SK-N-SH (cell line): Measurements from ENCODE around the gene CDK6. TPM values are rescaled to one million over a fixed set of nuclear protein-coding genes. Genes with fewer than 3 reads are reported as not detected.

Source experiments
- CTCF ChIA-PET: fragments of 300-600, 350-600 bp; formaldehyde crosslinking; extraction: SDS; loops from one replicate; lab custom pipeline; 2021; lab: Yijun Ruan, JAX
- POLR2A ChIA-PET: fragments of 350-600 bp; sonication (Branson Sonifier 250); formaldehyde crosslinking; extraction: SDS; loops from one replicate; lab custom pipeline; 2020; ENCODE audit warnings: antibody characterized with exemption, inconsistent platforms; lab: Yijun Ruan, JAX
- DNase-seq: peaks from one replicate; pipeline ENCODE4 v3.0.0; 2012
- H2AFZ ChIP-seq: fragments of 200-600 bp; sonication (generic); 2 replicates; pipeline ENCODE4 v1.8.1; 2016; ENCODE audit warnings: antibody characterized with exemption, mild to moderate bottlenecking, low read depth
- H3F3A ChIP-seq: fragments of 200-600 bp; sonication (generic); replicated peaks from 2 replicates; pipeline ENCODE3; 2016; ENCODE audit warnings: antibody characterized with exemption, mild to moderate bottlenecking; ENCODE audit not compliant: insufficient read depth
- H3K27ac ChIP-seq, 2 experiments: fragments of 200-500 bp in 1 of 2; fragments of 200-600 bp in 1 of 2; sonication (Bioruptor generic) in 1 of 2; sonication (generic), shearing (Covaris generic) in 1 of 2; 2 replicates each; pipeline versions ENCODE4 v1.5.1 to v1.6.1; 2014 to 2016; ENCODE audit warnings: low read depth in 2 of 2, inconsistent platforms in 1 of 2, low read length in 1 of 2, mild to moderate bottlenecking in 1 of 2, mixed read lengths in 1 of 2
- H3K27me3 ChIP-seq: fragments of 200-600 bp; sonication (generic), shearing (Covaris generic); 2 replicates; pipeline ENCODE4 v1.6.1; 2016; ENCODE audit warnings: mixed run types; ENCODE audit not compliant: insufficient read depth
- H3K36me3 ChIP-seq, 2 experiments: fragments of 200-500 bp in 1 of 2; fragments of 200-600 bp in 1 of 2; sonication (Bioruptor generic) in 1 of 2; sonication (generic) in 1 of 2; replicated peaks in 1 of 2; 2 replicates each; pipeline versions ENCODE3 to v1.5.1; 2014 to 2016; ENCODE audit warnings: low read length in 1 of 2, mild to moderate bottlenecking in 1 of 2; ENCODE audit not compliant: insufficient read depth in 2 of 2, control insufficient read depth in 1 of 2
- H3K4me1 ChIP-seq, 2 experiments: fragments of 200-500 bp in 1 of 2; fragments of 200-600 bp in 1 of 2; sonication (Bioruptor generic) in 1 of 2; sonication (generic), shearing (Covaris generic) in 1 of 2; 2 replicates each; pipeline versions ENCODE4 v1.5.1 to v1.6.1; 2014 to 2016; ENCODE audit warnings: low read depth in 1 of 2, low read length in 1 of 2, mixed run types in 1 of 2; ENCODE audit not compliant: insufficient read depth in 2 of 2, control insufficient read depth in 1 of 2
- H3K4me2 ChIP-seq: fragments of 200-600 bp; sonication (generic), shearing (Covaris generic); 2 replicates; pipeline ENCODE4 v1.6.1; 2017; ENCODE audit warnings: mixed run types
- H3K4me3 ChIP-seq, 2 experiments: fragments of 200-500 bp in 1 of 2; fragments of 200-600 bp in 1 of 2; sonication (Bioruptor generic) in 1 of 2; sonication (generic), shearing (Covaris generic) in 1 of 2; 2 replicates each; pipeline versions ENCODE4 v1.5.1 to v1.8.1; 2014 to 2016; ENCODE audit warnings: low read depth in 2 of 2, inconsistent platforms in 1 of 2, low read length in 1 of 2, mild to moderate bottlenecking in 1 of 2, mixed read lengths in 1 of 2, moderate library complexity in 1 of 2
- H3K79me2 ChIP-seq: fragments of 200-600 bp; sonication (generic); 2 replicates; pipeline ENCODE4 v1.8.1; 2017; ENCODE audit warnings: mild to moderate bottlenecking; ENCODE audit not compliant: insufficient read depth
- H3K9ac ChIP-seq: fragments of 200-600 bp; sonication (generic); 2 replicates; pipeline ENCODE4 v1.6.1; 2017; ENCODE audit warnings: mixed run types
- H3K9me2 ChIP-seq: fragments of 200-600 bp; sonication (generic); 2 replicates; pipeline ENCODE4 v1.6.1; 2017; ENCODE audit warnings: mixed run types
- H3K9me3 ChIP-seq: fragments of 200-600 bp; sonication (generic); 2 replicates; pipeline ENCODE4 v1.6.1; 2017; ENCODE audit warnings: mixed run types, mild to moderate bottlenecking, moderate library complexity
- H4K20me1 ChIP-seq: fragments of 200-600 bp; sonication (generic); 2 replicates; pipeline ENCODE4 v1.6.1; 2017; ENCODE audit warnings: mild to moderate bottlenecking, mixed run types; ENCODE audit not compliant: insufficient read depth
- CHD2 ChIP-seq: fragments of 150-350 bp; IDR thresholded peaks from 2 replicates; pipeline ENCODE4 v1.6.1; 2018; ENCODE audit warnings: low read length; ENCODE audit not compliant: partially characterized antibody
- ELF1 ChIP-seq: IDR thresholded peaks from 2 replicates; pipeline ENCODE4 v1.4.0; 2012
- EZH2phosphoT487 ChIP-seq: fragments of 200-600 bp; sonication (generic); IDR thresholded peaks from 2 replicates; pipeline ENCODE4 v1.6.1; 2017; ENCODE audit warnings: low read depth, mixed run types, mild to moderate bottlenecking, antibody characterized with exemption, moderate library complexity, borderline replicate concordance
- FOSL2 ChIP-seq: IDR thresholded peaks from 2 replicates; pipeline ENCODE4 v1.4.0; 2012; ENCODE audit warnings: low read depth, mild to moderate bottlenecking, moderate library complexity, borderline replicate concordance
- FOXJ3 ChIP-seq: sonication (generic); formaldehyde crosslinking; IDR thresholded peaks from 2 replicates; pipeline ENCODE4 v1.5.1; 2020; ENCODE audit warnings: mild to moderate bottlenecking, missing genetic modification reagents
- GABPA ChIP-seq: IDR thresholded peaks from 2 replicates; pipeline ENCODE4 v1.4.0; 2012; ENCODE audit warnings: low read depth, mild to moderate bottlenecking
- GATA2 ChIP-seq: sonication (generic); formaldehyde crosslinking; IDR thresholded peaks from 2 replicates; pipeline ENCODE4 v1.5.0; 2020; ENCODE audit warnings: mild to moderate bottlenecking, missing genetic modification reagents
- JUND ChIP-seq: IDR thresholded peaks from 2 replicates; pipeline ENCODE4 v1.4.0; 2012
- NRF1 ChIP-seq: IDR thresholded peaks from 2 replicates; pipeline ENCODE4 v1.6.1; 2012; ENCODE audit warnings: low read depth, mild to moderate bottlenecking, low read length
- POLR2AphosphoS5 ChIP-seq: IDR thresholded peaks from 2 replicates; pipeline ENCODE4 v1.6.1; 2012; ENCODE audit warnings: low read depth, low read length
- RAD21 ChIP-seq: IDR thresholded peaks from 2 replicates; pipeline ENCODE4 v1.6.1; 2012; ENCODE audit warnings: mild to moderate bottlenecking, low read length
- RFX5 ChIP-seq: IDR thresholded peaks from 2 replicates; pipeline ENCODE4 v1.6.1; 2012; ENCODE audit warnings: mild to moderate bottlenecking, improper control_type of control experiment, low read length
- SIN3A ChIP-seq: IDR thresholded peaks from 2 replicates; pipeline ENCODE4 v1.6.1; 2012; ENCODE audit warnings: low read depth, mild to moderate bottlenecking, low read length, moderate library complexity, borderline replicate concordance
- SMC3 ChIP-seq: IDR thresholded peaks from 2 replicates; pipeline ENCODE4 v1.6.1; 2012; ENCODE audit warnings: low read depth, low read length, improper control_type of control experiment
- TAF1 ChIP-seq: IDR thresholded peaks from 2 replicates; pipeline ENCODE4 v1.6.1; 2012; ENCODE audit warnings: low read depth, mild to moderate bottlenecking, low read length, moderate library complexity, borderline replicate concordance
- TCF12 ChIP-seq: IDR thresholded peaks from 2 replicates; pipeline ENCODE4 v1.4.0; 2012
- TEAD4 ChIP-seq: IDR thresholded peaks from 2 replicates; pipeline ENCODE4 v1.4.0; 2012; ENCODE audit warnings: mild to moderate bottlenecking, borderline replicate concordance; ENCODE audit not compliant: insufficient read depth
- USF1 ChIP-seq: IDR thresholded peaks from 2 replicates; pipeline ENCODE4 v1.4.0; 2012; ENCODE audit warnings: low read depth, borderline replicate concordance
- YY1 ChIP-seq: IDR thresholded peaks from 2 replicates; pipeline ENCODE4 v1.4.0; 2012; ENCODE audit warnings: low read depth, mild to moderate bottlenecking
- WGBS: methylation state at CpG from one replicate; pipeline ENCODE4 v1.1.6; 2017; ENCODE audit warnings: low lambda C conversion rate; 5-methylcytosine and 5-hydroxymethylcytosine counted together
- polyA plus RNA-seq, 3 experiments: library from polyadenylated mRNA; depleted of rRNA; stranded (reverse); fragments of >200 nt; gene quantifications; 2 replicates each; pipeline ENCODE4 v1.2.3, GENCODE V29; 2012
- TF ChIP-seq, protein P1 (sequence below): fragments of 150-350 bp; IDR thresholded peaks from 2 replicates; pipeline ENCODE4 v1.6.1; 2017; ENCODE audit warnings: antibody characterized with exemption, low read length, low read depth, borderline replicate concordance
- TF ChIP-seq, protein P2 (sequence below): IDR thresholded peaks from 2 replicates; pipeline ENCODE4; 2012
- TF ChIP-seq, protein P3 (sequence below): IDR thresholded peaks from 2 replicates; pipeline ENCODE4 v1.4.0; 2012; ENCODE audit warnings: low read depth
- TF ChIP-seq, protein P4 (sequence below): fragments of 200-600 bp; sonication (generic); IDR thresholded peaks from 2 replicates; pipeline ENCODE4 v1.6.1; 2017; ENCODE audit warnings: antibody characterized with exemption, mild to moderate bottlenecking, moderate library complexity
- TF ChIP-seq, protein P5 (sequence below): fragments of 150-350 bp; IDR thresholded peaks from 2 replicates; pipeline ENCODE4 v1.6.1; 2016; ENCODE audit warnings: mild to moderate bottlenecking, low read depth, low read length
- TF ChIP-seq, protein P6 (sequence below): IDR thresholded peaks from 2 replicates; pipeline ENCODE4 v1.4.0; 2012; ENCODE audit warnings: low read depth, borderline replicate concordance

The CDK6 gene
- polyA plus RNA-seq, 1 of the 3 experiments (the other 2 are of a cell fraction), result 30.3 TPM

- Histone ChIP-seq H3F3A (peaks cover 55% of the 10 kb centered on the region), H3K9me3 (no peaks in the 10 kb centered on the region), H3K27ac (peak overlapping the region; percentile 39 to 98), H2AFZ (no peak overlapping the region), H3K4me2 (peak overlapping the region; percentile 11; the same call in 1 of the 2 replicates), H3K4me1 (peaks cover 6 to 28% of the 10 kb centered on the region in 2 experiments; a peak in 3 of 4 replicates), H3K27me3 (no peaks in the 10 kb centered on the region), H3K9ac (peak overlapping the region; percentile 30), H3K36me3 (peaks cover 12 to 56% of the 10 kb centered on the region in 2 experiments), H3K79me2 (peaks cover 94% of the 10 kb centered on the region), H3K4me3 (no peak overlapping the region), H3K9me2 (no peaks in the 10 kb centered on the region), H4K20me1 (no peaks in the 10 kb centered on the region)
- 41% methylated on average over 3 of the region's 3 CpGs for WGBS
- DNase-seq, result no peak
- ChIA-PET POLR2A (no interaction called here), CTCF (interaction anchor here (0.8 to 1.0 kb wide), 3 partner anchors 11 to 157 kb away, joined by 3 to 4 read pairs (median 3); partner anchors contain the start of gene FAM133B)
- TF ChIP-seq TAF1, result no peak
- no peak for TF ChIP-seq ELF1
- TF ChIP-seq, protein P1, sequence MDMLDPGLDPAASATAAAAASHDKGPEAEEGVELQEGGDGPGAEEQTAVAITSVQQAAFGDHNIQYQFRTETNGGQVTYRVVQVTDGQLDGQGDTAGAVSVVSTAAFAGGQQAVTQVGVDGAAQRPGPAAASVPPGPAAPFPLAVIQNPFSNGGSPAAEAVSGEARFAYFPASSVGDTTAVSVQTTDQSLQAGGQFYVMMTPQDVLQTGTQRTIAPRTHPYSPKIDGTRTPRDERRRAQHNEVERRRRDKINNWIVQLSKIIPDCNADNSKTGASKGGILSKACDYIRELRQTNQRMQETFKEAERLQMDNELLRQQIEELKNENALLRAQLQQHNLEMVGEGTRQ, result no peak
- TF ChIP-seq POLR2AphosphoS5, result no peak; the same call in 1 of the 2 replicates
- no peak for TF ChIP-seq NRF1
- TF ChIP-seq, protein P2, sequence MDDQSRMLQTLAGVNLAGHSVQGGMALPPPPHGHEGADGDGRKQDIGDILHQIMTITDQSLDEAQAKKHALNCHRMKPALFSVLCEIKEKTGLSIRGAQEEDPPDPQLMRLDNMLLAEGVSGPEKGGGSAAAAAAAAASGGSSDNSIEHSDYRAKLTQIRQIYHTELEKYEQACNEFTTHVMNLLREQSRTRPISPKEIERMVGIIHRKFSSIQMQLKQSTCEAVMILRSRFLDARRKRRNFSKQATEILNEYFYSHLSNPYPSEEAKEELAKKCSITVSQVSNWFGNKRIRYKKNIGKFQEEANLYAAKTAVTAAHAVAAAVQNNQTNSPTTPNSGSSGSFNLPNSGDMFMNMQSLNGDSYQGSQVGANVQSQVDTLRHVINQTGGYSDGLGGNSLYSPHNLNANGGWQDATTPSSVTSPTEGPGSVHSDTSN, result peak; percentile 52
- TF ChIP-seq TEAD4, result no peak; the same call in 1 of the 2 replicates
- TF ChIP-seq GATA2, result no peak
- TF ChIP-seq, protein P3, sequence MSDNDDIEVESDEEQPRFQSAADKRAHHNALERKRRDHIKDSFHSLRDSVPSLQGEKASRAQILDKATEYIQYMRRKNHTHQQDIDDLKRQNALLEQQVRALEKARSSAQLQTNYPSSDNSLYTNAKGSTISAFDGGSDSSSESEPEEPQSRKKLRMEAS, result 0 out of 2 replicates have a peak, but pooled peaks have one; percentile 13
- no peak for TF ChIP-seq SIN3A
- no peak for TF ChIP-seq RAD21
- TF ChIP-seq YY1, result no peak
- TF ChIP-seq FOSL2, result peak; percentile 23; the same call in 1 of the 2 replicates
- TF ChIP-seq FOXJ3 (CRISPR knock-in tag), result no peak
- TF ChIP-seq, protein P4, sequence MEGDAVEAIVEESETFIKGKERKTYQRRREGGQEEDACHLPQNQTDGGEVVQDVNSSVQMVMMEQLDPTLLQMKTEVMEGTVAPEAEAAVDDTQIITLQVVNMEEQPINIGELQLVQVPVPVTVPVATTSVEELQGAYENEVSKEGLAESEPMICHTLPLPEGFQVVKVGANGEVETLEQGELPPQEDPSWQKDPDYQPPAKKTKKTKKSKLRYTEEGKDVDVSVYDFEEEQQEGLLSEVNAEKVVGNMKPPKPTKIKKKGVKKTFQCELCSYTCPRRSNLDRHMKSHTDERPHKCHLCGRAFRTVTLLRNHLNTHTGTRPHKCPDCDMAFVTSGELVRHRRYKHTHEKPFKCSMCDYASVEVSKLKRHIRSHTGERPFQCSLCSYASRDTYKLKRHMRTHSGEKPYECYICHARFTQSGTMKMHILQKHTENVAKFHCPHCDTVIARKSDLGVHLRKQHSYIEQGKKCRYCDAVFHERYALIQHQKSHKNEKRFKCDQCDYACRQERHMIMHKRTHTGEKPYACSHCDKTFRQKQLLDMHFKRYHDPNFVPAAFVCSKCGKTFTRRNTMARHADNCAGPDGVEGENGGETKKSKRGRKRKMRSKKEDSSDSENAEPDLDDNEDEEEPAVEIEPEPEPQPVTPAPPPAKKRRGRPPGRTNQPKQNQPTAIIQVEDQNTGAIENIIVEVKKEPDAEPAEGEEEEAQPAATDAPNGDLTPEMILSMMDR, result no peak
- TF ChIP-seq CHD2, result no peak
- TF ChIP-seq USF1, result no peak
- TF ChIP-seq SMC3, result no peak
- no peak for TF ChIP-seq EZH2phosphoT487
- TF ChIP-seq GABPA, result no peak
- TF ChIP-seq, protein P5, sequence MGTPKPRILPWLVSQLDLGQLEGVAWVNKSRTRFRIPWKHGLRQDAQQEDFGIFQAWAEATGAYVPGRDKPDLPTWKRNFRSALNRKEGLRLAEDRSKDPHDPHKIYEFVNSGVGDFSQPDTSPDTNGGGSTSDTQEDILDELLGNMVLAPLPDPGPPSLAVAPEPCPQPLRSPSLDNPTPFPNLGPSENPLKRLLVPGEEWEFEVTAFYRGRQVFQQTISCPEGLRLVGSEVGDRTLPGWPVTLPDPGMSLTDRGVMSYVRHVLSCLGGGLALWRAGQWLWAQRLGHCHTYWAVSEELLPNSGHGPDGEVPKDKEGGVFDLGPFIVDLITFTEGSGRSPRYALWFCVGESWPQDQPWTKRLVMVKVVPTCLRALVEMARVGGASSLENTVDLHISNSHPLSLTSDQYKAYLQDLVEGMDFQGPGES, result no peak
- peak; percentile 34; the same call in 1 of the 2 replicates for TF ChIP-seq JUND
- peak; percentile 39; the same call in 1 of the 2 replicates for TF ChIP-seq TCF12
- no peak for TF ChIP-seq RFX5
- TF ChIP-seq, protein P6, sequence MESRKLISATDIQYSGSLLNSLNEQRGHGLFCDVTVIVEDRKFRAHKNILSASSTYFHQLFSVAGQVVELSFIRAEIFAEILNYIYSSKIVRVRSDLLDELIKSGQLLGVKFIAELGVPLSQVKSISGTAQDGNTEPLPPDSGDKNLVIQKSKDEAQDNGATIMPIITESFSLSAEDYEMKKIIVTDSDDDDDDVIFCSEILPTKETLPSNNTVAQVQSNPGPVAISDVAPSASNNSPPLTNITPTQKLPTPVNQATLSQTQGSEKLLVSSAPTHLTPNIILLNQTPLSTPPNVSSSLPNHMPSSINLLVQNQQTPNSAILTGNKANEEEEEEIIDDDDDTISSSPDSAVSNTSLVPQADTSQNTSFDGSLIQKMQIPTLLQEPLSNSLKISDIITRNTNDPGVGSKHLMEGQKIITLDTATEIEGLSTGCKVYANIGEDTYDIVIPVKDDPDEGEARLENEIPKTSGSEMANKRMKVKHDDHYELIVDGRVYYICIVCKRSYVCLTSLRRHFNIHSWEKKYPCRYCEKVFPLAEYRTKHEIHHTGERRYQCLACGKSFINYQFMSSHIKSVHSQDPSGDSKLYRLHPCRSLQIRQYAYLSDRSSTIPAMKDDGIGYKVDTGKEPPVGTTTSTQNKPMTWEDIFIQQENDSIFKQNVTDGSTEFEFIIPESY, result no peak
Observed at GRCh38 chr7:92747041-92747835, 89.1 kb downstream of the CDK6 start.
